ENCODE measurements around the gene DDB1.
A peak's percentile ranks its signal among the peaks of the same experiment; 100 is the strongest.

Gene DDB1

DNA sequence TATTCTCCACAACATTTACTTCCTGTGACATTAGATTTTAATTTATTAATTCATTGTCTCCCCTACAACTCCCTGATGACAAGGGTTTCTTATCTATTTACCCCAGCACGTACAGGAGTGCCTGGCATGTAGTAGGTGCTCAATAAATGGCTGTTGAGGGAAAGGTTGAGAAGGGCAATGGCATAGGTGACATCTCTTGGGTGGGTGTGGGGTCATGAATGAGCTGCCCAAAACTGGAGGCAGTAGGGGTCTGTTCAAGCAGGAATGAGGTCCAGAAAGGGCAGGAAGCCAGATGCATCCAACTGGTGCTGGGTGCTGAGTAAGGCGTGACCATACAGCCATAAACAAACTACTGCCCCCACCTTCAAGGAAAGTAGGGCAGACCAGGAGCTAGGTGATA, 40.5 kb downstream of the DDB1 start:
- TF ChIP-seq, protein P1, sequence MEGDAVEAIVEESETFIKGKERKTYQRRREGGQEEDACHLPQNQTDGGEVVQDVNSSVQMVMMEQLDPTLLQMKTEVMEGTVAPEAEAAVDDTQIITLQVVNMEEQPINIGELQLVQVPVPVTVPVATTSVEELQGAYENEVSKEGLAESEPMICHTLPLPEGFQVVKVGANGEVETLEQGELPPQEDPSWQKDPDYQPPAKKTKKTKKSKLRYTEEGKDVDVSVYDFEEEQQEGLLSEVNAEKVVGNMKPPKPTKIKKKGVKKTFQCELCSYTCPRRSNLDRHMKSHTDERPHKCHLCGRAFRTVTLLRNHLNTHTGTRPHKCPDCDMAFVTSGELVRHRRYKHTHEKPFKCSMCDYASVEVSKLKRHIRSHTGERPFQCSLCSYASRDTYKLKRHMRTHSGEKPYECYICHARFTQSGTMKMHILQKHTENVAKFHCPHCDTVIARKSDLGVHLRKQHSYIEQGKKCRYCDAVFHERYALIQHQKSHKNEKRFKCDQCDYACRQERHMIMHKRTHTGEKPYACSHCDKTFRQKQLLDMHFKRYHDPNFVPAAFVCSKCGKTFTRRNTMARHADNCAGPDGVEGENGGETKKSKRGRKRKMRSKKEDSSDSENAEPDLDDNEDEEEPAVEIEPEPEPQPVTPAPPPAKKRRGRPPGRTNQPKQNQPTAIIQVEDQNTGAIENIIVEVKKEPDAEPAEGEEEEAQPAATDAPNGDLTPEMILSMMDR (IDR thresholded peaks at IDR 0.05; ENCODE audit: low read depth, low read length), result no peak
- no peak overlapping the region for H3K4me3 ChIP-seq (ENCODE audit: low read depth, low read length)
- no peak for DNase-seq (ENCODE audit: low read depth, low spot score)
- in situ Hi-C loops (cut with HindIII; ENCODE audit: low sequenced_read_pairs), result no loop called here

DNA sequence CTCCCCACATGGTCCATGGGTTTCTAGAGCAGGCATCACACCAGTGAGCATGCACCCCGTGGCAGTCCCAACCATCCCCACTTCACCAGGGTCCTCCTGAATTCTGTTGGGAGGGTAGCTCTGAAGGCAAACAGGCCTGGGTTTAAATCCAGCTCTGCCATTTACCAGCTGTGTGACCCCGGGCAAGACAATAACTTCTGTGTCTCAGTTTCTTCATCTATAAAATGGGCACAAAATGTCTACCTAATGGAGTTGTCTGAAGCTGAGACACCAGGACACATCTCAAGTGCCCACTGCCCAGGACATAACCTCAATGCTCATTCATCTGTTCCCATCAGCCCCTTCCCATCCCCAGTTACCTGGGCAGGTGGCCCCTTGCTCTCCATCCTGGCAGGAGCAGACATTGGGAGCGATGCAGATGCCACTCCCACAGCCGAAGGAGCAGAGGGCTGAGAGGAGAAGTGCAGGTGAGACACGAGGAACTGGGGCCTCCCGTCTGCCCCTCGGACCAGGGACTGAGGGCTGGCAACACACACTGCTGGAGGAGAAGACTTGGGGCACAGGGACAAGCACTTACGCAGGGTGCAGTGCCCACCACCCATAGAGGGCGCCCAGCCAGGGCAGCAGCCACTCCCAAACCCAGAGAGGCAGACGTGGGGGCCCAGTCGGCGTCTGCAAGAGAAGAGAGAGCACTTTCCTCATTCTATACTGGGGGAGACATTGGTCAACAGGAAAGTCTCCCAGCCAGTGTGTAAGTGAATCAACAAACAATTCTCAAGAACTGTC, 41.8 kb downstream of the DDB1 start:
- no peak for DNase-seq (ENCODE audit: low read depth, low spot score)
- TF ChIP-seq, protein P1 (IDR thresholded peaks at IDR 0.05; ENCODE audit: low read depth, low read length), result peak; percentile 14

GRCh38 chr11:61287338-61287977, 45.4 kb downstream of the DDB1 start:
- in situ Hi-C loops (cut with HindIII; ENCODE audit: low sequenced_read_pairs), result no loop called here
- no peak for DNase-seq (ENCODE audit: low read depth, low spot score)

More for the DNA sequence above, 41.8 kb downstream of the DDB1 start:
- H3K4me3 ChIP-seq (ENCODE audit: low read depth, low read length), result no peak overlapping the region
- in situ Hi-C loops (cut with HindIII; ENCODE audit: low sequenced_read_pairs), result no loop called here

GRCh38 chr11:61283613-61284012, 49.3 kb downstream of the DDB1 start:
- DNase-seq (ENCODE audit: low read depth, low spot score), result no peak
- in situ Hi-C loops (cut with HindIII; ENCODE audit: low sequenced_read_pairs), result no loop called here
- no peak overlapping the region for H3K4me3 ChIP-seq (ENCODE audit: low read depth, low read length)
- TF ChIP-seq, protein P1 (IDR thresholded peaks at IDR 0.05; ENCODE audit: low read depth, low read length), result no peak

More at GRCh38 chr11:61287338-61287977, 45.4 kb downstream of the DDB1 start:
- TF ChIP-seq, protein P1 (IDR thresholded peaks at IDR 0.05; ENCODE audit: low read depth, low read length), result no peak
- H3K4me3 ChIP-seq (ENCODE audit: low read depth, low read length), result no peak overlapping the region

DNA sequence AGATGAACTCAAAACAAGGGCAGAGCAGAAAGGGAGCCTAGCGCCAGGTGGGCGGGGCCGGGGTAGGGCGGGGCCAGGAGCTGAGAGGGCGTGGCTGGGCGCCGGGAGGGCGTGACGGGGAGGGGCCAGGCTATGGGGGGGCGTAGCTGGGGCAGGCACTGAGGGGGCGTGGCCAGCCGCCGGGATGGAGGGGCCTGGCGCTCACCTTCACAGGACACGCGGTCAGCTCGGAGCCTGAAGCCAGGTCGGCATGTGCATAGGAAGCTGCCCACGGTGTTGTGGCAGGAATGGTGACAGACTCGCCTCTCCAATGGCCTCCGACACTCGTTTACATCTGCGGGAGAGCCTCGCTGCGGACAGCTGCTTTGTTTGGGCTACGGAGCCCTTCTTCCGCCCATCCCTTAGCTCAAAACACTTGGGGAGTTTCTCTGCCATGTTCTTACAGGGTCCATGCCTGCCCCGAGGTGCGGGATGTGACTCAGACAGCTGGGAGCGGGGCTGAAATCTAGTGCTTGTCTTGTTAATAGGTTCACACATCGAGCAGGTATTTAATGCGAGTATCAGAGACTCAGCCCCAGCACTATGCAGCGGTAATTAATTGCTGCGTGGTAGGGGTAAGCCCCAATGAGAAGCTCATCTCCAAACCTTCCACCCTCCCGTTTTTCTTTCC, 51.2 kb downstream of the DDB1 start:
- peak; percentile 32 for DNase-seq (ENCODE audit: low read depth, low spot score)
- no peak overlapping the region for H3K4me3 ChIP-seq (ENCODE audit: low read depth, low read length)
- TF ChIP-seq, protein P1 (IDR thresholded peaks at IDR 0.05; ENCODE audit: low read depth, low read length), result no peak
- in situ Hi-C loops (cut with HindIII; ENCODE audit: low sequenced_read_pairs), result no loop called here

DNA sequence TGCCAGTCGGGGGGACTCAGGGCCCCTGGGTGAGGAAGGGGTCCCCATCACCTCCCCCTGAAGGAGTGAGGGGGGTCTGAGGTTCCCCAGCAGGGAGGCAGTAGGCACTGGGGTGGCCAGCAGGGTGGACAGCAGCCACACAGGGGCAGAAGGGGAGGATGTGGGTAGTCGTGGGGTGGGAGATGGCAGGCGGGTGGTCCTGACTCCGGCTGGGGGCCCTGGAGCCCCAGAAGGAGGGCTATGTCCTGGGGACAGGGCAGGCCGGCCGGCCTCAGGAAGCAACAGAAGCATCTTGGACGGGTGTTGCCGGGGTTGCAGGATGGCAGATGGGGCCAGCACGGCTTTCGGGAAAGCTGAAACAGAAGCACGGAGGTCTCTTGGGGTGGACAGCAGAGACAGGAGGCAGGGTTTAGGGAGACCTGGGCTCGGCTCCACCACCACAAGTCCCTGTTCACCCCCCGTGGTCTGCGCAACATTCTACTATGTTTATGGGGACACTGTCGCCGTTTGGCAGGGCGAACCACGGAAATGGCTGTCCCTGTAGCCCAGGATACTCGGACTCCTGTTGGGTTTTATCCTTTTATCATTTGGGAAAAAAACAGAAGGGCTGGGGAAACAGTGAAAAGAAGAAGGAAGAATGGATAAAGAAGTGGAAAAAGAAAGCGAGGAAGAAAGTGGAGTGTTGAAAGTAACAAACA, 51.9 kb downstream of the DDB1 start:
- no peak for DNase-seq (ENCODE audit: low read depth, low spot score)
- TF ChIP-seq, protein P1 (IDR thresholded peaks at IDR 0.05; ENCODE audit: low read depth, low read length), result no peak
- H3K4me3 ChIP-seq (ENCODE audit: low read depth, low read length), result no peak overlapping the region
- in situ Hi-C loops (cut with HindIII; ENCODE audit: low sequenced_read_pairs), result no loop called here
